ENCODE results near the gene THSD4.

DNA sequence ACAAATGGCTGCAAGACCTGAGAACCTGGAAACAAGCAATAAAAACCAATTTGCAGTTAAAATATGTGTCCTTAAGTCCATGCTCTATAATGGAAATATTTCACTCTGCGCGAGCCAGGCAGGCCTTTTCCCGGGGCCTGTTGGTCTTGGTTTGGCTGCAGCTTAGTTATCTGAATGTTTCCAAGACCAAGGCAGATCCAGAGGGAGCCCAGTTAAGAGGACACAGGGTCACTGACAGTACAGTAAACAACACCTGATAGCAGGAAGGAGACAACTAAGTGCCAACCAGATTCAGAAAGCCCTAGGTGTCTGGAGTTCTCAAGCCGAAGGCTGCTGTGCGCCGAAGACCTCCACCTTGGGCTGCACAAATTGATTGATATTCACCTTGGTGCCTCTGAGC, 32.8 kb downstream of the THSD4 start:
- TF ChIP-seq, protein P1, sequence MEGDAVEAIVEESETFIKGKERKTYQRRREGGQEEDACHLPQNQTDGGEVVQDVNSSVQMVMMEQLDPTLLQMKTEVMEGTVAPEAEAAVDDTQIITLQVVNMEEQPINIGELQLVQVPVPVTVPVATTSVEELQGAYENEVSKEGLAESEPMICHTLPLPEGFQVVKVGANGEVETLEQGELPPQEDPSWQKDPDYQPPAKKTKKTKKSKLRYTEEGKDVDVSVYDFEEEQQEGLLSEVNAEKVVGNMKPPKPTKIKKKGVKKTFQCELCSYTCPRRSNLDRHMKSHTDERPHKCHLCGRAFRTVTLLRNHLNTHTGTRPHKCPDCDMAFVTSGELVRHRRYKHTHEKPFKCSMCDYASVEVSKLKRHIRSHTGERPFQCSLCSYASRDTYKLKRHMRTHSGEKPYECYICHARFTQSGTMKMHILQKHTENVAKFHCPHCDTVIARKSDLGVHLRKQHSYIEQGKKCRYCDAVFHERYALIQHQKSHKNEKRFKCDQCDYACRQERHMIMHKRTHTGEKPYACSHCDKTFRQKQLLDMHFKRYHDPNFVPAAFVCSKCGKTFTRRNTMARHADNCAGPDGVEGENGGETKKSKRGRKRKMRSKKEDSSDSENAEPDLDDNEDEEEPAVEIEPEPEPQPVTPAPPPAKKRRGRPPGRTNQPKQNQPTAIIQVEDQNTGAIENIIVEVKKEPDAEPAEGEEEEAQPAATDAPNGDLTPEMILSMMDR (IDR thresholded peaks at IDR 0.05; ENCODE audit: insufficient read depth, low read length): no peak
- TF ChIP-seq, protein P2, sequence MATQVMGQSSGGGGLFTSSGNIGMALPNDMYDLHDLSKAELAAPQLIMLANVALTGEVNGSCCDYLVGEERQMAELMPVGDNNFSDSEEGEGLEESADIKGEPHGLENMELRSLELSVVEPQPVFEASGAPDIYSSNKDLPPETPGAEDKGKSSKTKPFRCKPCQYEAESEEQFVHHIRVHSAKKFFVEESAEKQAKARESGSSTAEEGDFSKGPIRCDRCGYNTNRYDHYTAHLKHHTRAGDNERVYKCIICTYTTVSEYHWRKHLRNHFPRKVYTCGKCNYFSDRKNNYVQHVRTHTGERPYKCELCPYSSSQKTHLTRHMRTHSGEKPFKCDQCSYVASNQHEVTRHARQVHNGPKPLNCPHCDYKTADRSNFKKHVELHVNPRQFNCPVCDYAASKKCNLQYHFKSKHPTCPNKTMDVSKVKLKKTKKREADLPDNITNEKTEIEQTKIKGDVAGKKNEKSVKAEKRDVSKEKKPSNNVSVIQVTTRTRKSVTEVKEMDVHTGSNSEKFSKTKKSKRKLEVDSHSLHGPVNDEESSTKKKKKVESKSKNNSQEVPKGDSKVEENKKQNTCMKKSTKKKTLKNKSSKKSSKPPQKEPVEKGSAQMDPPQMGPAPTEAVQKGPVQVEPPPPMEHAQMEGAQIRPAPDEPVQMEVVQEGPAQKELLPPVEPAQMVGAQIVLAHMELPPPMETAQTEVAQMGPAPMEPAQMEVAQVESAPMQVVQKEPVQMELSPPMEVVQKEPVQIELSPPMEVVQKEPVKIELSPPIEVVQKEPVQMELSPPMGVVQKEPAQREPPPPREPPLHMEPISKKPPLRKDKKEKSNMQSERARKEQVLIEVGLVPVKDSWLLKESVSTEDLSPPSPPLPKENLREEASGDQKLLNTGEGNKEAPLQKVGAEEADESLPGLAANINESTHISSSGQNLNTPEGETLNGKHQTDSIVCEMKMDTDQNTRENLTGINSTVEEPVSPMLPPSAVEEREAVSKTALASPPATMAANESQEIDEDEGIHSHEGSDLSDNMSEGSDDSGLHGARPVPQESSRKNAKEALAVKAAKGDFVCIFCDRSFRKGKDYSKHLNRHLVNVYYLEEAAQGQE (IDR thresholded peaks at IDR 0.05; ENCODE audit: insufficient replicate concordance, low read depth): no peak
- TF ChIP-seq GABPA (IDR thresholded peaks at IDR 0.05; ENCODE audit: low read depth) (no peak), POLR2AphosphoS5 (IDR thresholded peaks at IDR 0.05; ENCODE audit: low read depth) (no peak), SPI1 (IDR thresholded peaks at IDR 0.05; ENCODE audit: borderline replicate concordance, low read depth) (no peak)

Measured in HL-60 (cell line).